Activated CD4-positive, alpha-beta T cell treated with anti-CD3 and anti-CD28 coated beads for 1 hour (primary cell): ENCODE measurements around the gene ACMSD.
"Not testable (repeated sequence)": the region's sequence is repeated elsewhere in the genome, so short reads cannot be mapped to it uniquely, and the experiment has no call there.

Source experiments
- DNase-seq: peaks from one replicate; pipeline ENCODE4 v3.0.0-alpha.2; 2020

Gene ACMSD

GRCh38 chr2:134838143-134838620 lies at the start of gene ACMSD:
ACMSD (plus strand) TSS chr2:134838616; CDS start chr2:134838683, 67 bp downstream.
- DNase-seq, result no peak

GRCh38 chr2:134790487-134790886 lies 47.9 kb upstream of the ACMSD start:
- DNase-seq, result no peak

- no peak for DNase-seq
These were observed 46.8 kb upstream of the ACMSD start for GRCh38 chr2:134791616-134792015.

GRCh38 chr2:134792186-134792585 lies 46.2 kb upstream of the ACMSD start:
- DNase-seq, result no peak

- DNase-seq, result no peak
These were observed 42.7 kb upstream of the ACMSD start for GRCh38 chr2:134795765-134796164.

GRCh38 chr2:134796373-134796772 lies 42.0 kb upstream of the ACMSD start:
- DNase-seq, result no peak

- DNase-seq, result no peak
These were observed 38.5 kb upstream of the ACMSD start for GRCh38 chr2:134799936-134800335.

GRCh38 chr2:134800341-134800740 lies 38.1 kb upstream of the ACMSD start:
- DNase-seq, result no peak

GRCh38 chr2:134803609-134804405 lies 34.6 kb upstream of the ACMSD start:
- DNase-seq, result not testable (repeated sequence)

GRCh38 chr2:134815741-134816140 lies 22.7 kb upstream of the ACMSD start:
- DNase-seq, result no peak

- DNase-seq, result no peak
These were observed 20.1 kb upstream of the ACMSD start for GRCh38 chr2:134818321-134818720.

GRCh38 chr2:134819334-134819733 lies 19.1 kb upstream of the ACMSD start:
- DNase-seq, result no peak

- no peak for DNase-seq
These were observed 15.0 kb upstream of the ACMSD start for GRCh38 chr2:134823431-134823830.

- DNase-seq, result no peak
These were observed 14.6 kb upstream of the ACMSD start for GRCh38 chr2:134823832-134824231.

GRCh38 chr2:134825716-134826115 lies 12.7 kb upstream of the ACMSD start:
- not testable (repeated sequence) for DNase-seq

- no peak for DNase-seq
These were observed 2.9 kb upstream of the ACMSD start for GRCh38 chr2:134835471-134835870.

GRCh38 chr2:134836986-134837385 lies 1.4 kb upstream of the ACMSD start:
- no peak for DNase-seq

- no peak for DNase-seq
These were observed 1.2 kb downstream of the ACMSD start for GRCh38 chr2:134839649-134840048.

GRCh38 chr2:134842930-134843490 lies 4.6 kb downstream of the ACMSD start:
- DNase-seq, result no peak

GRCh38 chr2:134843968-134844367 lies 5.6 kb downstream of the ACMSD start:
- no peak for DNase-seq

GRCh38 chr2:134845028-134845427 lies 6.6 kb downstream of the ACMSD start:
- DNase-seq, result no peak

- DNase-seq, result no peak
These were observed 7.3 kb downstream of the ACMSD start for GRCh38 chr2:134845719-134846118.

- no peak for DNase-seq
These were observed 7.8 kb downstream of the ACMSD start for GRCh38 chr2:134846213-134846612.

GRCh38 chr2:134847582-134847981 lies 9.2 kb downstream of the ACMSD start:
- DNase-seq, result not testable (repeated sequence)

GRCh38 chr2:134852518-134852917 lies 14.1 kb downstream of the ACMSD start:
- DNase-seq, result no peak
